Neural progenitor cell (in vitro differentiated cells): ENCODE results near the gene MERTK. TPM values are rescaled to one million over a fixed set of nuclear protein-coding genes. Genes with fewer than 3 reads are reported as not detected.

Experiments
- DNase-seq: peaks from one replicate; pipeline ENCODE4 v3.0.0-alpha.2; 2016; ENCODE audit warnings: low spot score
- H2AFZ ChIP-seq: fragments of 200-600 bp; sonication (generic); replicated peaks from 2 replicates; pipeline ENCODE4 v1.6.1; 2016; ENCODE audit warnings: antibody characterized with exemption
- H3F3A ChIP-seq: fragments of 200-600 bp; sonication (generic); 2 replicates; pipeline ENCODE4 v1.6.1; 2016; ENCODE audit warnings: antibody characterized with exemption, low read depth
- H3K27ac ChIP-seq: fragments of 200-600 bp; sonication (generic); 2 replicates; pipeline ENCODE4 v1.5.1; 2016; ENCODE audit warnings: mild to moderate bottlenecking
- H3K27me3 ChIP-seq: fragments of 200-600 bp; sonication (generic); 2 replicates; pipeline ENCODE4 v1.6.1; 2016; ENCODE audit warnings: mild to moderate bottlenecking, moderate library complexity
- H3K36me3 ChIP-seq: fragments of 200-600 bp; sonication (generic); 2 replicates; pipeline ENCODE4 v1.5.1; 2016
- H3K4me1 ChIP-seq: fragments of 200-600 bp; sonication (generic); 2 replicates; pipeline ENCODE4 v1.6.1; 2016; ENCODE audit warnings: mixed run types
- H3K4me2 ChIP-seq: fragments of 200-600 bp; sonication (generic); 2 replicates; pipeline ENCODE4 v1.6.1; 2016
- H3K4me3 ChIP-seq: fragments of 200-600 bp; sonication (generic); 2 replicates; pipeline ENCODE4 v1.5.1; 2016
- H3K79me2 ChIP-seq: fragments of 200-600 bp; sonication (generic); 2 replicates; pipeline ENCODE4 v1.6.1; 2016; ENCODE audit warnings: low read depth
- H3K9ac ChIP-seq: fragments of 200-600 bp; sonication (generic); 2 replicates; pipeline ENCODE4 v1.6.1; 2016
- H3K9me3 ChIP-seq: fragments of 200-600 bp; sonication (generic); 2 replicates; pipeline ENCODE4 v1.5.1; 2016; ENCODE audit warnings: low read depth
- H4K20me1 ChIP-seq: fragments of 200-600 bp; sonication (generic); 2 replicates; pipeline ENCODE4 v1.6.1; 2016; ENCODE audit warnings: low read depth
- H3K27ac Mint-ChIP-seq: 3 replicates; pipeline ENCODE4 v1.8.0; 2021; ENCODE audit warnings: mixed read lengths
- H3K27me3 Mint-ChIP-seq: 2 replicates; pipeline ENCODE4 v1.8.0; 2022; ENCODE audit warnings: low read depth, mild to moderate bottlenecking, inconsistent platforms, moderate library complexity, mixed read lengths; ENCODE audit not compliant: insufficient read depth
- H3K36me3 Mint-ChIP-seq: 3 replicates; pipeline ENCODE4 v1.8.0; 2021; ENCODE audit warnings: mixed read lengths
- H3K4me1 Mint-ChIP-seq: 3 replicates; pipeline ENCODE4 v1.8.0; 2021; ENCODE audit warnings: mixed read lengths
- H3K4me3 Mint-ChIP-seq: 3 replicates; pipeline ENCODE4 v1.8.0; 2021; ENCODE audit warnings: mild to moderate bottlenecking, moderate library complexity, mixed read lengths
- H3K9me3 Mint-ChIP-seq: 3 replicates; pipeline ENCODE4 v1.8.0; 2020; ENCODE audit warnings: mixed read lengths
- CTCF ChIP-seq: fragments of 200-600 bp; sonication (generic); IDR thresholded peaks from 2 replicates; pipeline ENCODE4 v1.5.1; 2017; ENCODE audit warnings: antibody characterized with exemption, mild to moderate bottlenecking
- EZH2 ChIP-seq: fragments of 200-600 bp; sonication (generic); IDR thresholded peaks from 2 replicates; pipeline ENCODE4 v1.6.1; 2017; ENCODE audit warnings: antibody characterized with exemption, mild to moderate bottlenecking, moderate library complexity
- EZH2phosphoT487 ChIP-seq: fragments of 200-600 bp; sonication (generic); IDR thresholded peaks from 2 replicates; pipeline ENCODE4 v1.6.1; 2017; ENCODE audit warnings: antibody characterized with exemption
- total RNA-seq: library from RNA; depleted of rRNA; stranded (reverse); fragments of >200 nt; gene quantifications from 2 replicates; pipeline ENCODE4 v1.2.3, GENCODE V29; 2015; ENCODE audit warnings: low replicate concordance

Gene MERTK
- total RNA-seq, 1 donor from 2014 or later: 6.1 TPM

- Histone ChIP-seq H3K4me3 (no peak overlapping the region), H3K9me3 (no peaks in the 10 kb centered on the region), H4K20me1 (no peaks in the 10 kb centered on the region), H3K27ac (no peak overlapping the region), H3K9ac (no peak overlapping the region), H3F3A (no peaks in the 10 kb centered on the region), H3K27me3 (no peaks in the 10 kb centered on the region), H2AFZ (no peak overlapping the region), H3K4me1 (peaks cover 10% of the 10 kb centered on the region), H3K4me2 (no peak overlapping the region), H3K79me2 (no peaks in the 10 kb centered on the region), H3K36me3 (no peaks in the 10 kb centered on the region)
- H3K4me3 Mint-ChIP-seq: no peak overlapping the region
- H3K4me1 Mint-ChIP-seq: peaks cover 7% of the 10 kb centered on the region
- H3K9me3 Mint-ChIP-seq: no peaks in the 10 kb centered on the region
- H3K27me3 Mint-ChIP-seq: no peaks in the 10 kb centered on the region
- H3K36me3 Mint-ChIP-seq: peaks cover 17% of the 10 kb centered on the region
- no peak for TF ChIP-seq EZH2
- TF ChIP-seq CTCF: no peak
- no peak for TF ChIP-seq EZH2phosphoT487
- no peak for DNase-seq
- H3K27ac Mint-ChIP-seq: no peak overlapping the region
These were observed 105.3 kb downstream of the MERTK start for GRCh38 chr2:112003576-112004252.

GRCh38 chr2:112004253-112004645 lies 105.8 kb downstream of the MERTK start:
- Histone ChIP-seq H3K79me2 (no peaks in the 10 kb centered on the region), H3K4me1 (peaks cover 10% of the 10 kb centered on the region), H3K4me2 (no peak overlapping the region), H3K27me3 (no peaks in the 10 kb centered on the region), H3K9me3 (no peaks in the 10 kb centered on the region), H3K9ac (no peak overlapping the region), H3K4me3 (no peak overlapping the region), H3K27ac (no peak overlapping the region), H2AFZ (no peak overlapping the region), H3F3A (no peaks in the 10 kb centered on the region), H4K20me1 (no peaks in the 10 kb centered on the region), H3K36me3 (no peaks in the 10 kb centered on the region)
- no peak for DNase-seq
- Mint-ChIP-seq H3K9me3 (no peaks in the 10 kb centered on the region), H3K27ac (no peak overlapping the region), H3K4me3 (no peak overlapping the region), H3K36me3 (peaks cover 17% of the 10 kb centered on the region), H3K27me3 (no peaks in the 10 kb centered on the region), H3K4me1 (peaks cover 7% of the 10 kb centered on the region)
- TF ChIP-seq EZH2phosphoT487 (no peak), CTCF (no peak), EZH2 (no peak)

DNA sequence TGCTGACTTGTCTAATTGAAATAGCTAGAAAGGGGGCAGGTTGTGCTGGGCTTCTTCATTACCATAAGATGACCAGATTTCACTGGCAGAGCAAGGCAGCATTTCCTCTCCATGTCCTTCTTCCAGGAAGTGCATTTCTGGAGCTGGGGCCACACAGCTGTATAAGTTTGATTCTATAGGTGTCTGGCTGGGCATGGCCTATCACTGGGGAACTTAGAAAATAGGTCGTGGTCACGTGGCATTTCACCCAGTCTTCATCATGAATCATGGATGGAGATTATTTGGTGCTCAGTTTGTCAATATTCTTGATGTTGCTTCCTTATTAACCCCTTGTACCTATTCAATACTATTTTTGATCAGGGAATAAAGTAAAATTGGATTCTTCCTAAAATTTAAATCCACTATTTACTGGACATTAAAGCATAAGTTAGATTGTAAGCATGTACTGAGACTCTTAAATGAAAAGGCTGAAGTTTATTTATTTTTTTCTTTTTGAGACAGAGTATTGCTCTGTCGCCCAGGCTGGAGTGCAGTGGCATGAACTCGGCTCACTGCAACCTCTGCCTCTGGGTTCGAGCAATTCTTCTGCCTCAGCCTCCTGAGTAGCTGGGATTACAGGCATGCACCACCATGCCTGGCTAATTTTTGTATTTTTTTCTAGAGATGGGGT lies 107.1 kb downstream of the MERTK start:
- peaks cover 15% of the 10 kb centered on the region for H3K36me3 Mint-ChIP-seq
- no peak for DNase-seq

More for the DNA sequence above, 107.1 kb downstream of the MERTK start:
- Histone ChIP-seq H3K36me3 (no peaks in the 10 kb centered on the region), H2AFZ (no peak overlapping the region), H3K27me3 (no peaks in the 10 kb centered on the region), H4K20me1 (no peaks in the 10 kb centered on the region), H3K4me2 (no peak overlapping the region), H3K27ac (no peak overlapping the region), H3K4me1 (peaks cover 10% of the 10 kb centered on the region), H3F3A (no peaks in the 10 kb centered on the region), H3K9ac (no peak overlapping the region), H3K79me2 (no peaks in the 10 kb centered on the region), H3K9me3 (no peaks in the 10 kb centered on the region), H3K4me3 (no peak overlapping the region)
- H3K4me1 Mint-ChIP-seq: peaks cover 7% of the 10 kb centered on the region
- H3K27me3 Mint-ChIP-seq: no peaks in the 10 kb centered on the region
- H3K9me3 Mint-ChIP-seq: no peaks in the 10 kb centered on the region
- TF ChIP-seq EZH2 (no peak), CTCF (no peak), EZH2phosphoT487 (no peak)
- H3K27ac Mint-ChIP-seq: no peak overlapping the region
- no peak overlapping the region for H3K4me3 Mint-ChIP-seq
